Transverse colon (tissue), 4 donors: ENCODE measurements around the gene GSTT2. TPM values are rescaled to one million over a fixed set of nuclear protein-coding genes. Genes with fewer than 3 reads are reported as not detected.
"Not testable (repeated sequence)": the region's sequence is repeated elsewhere in the genome, so short reads cannot be mapped to it uniquely, and the experiment has no call there.

ENCODE experiments used
- DNase-seq: peaks from one replicate; pipeline ENCODE4 v3.0.0-alpha.2; 2019
- H3K27ac ChIP-seq, 4 donors: fragments of 200-600 bp; sonication (generic); 2 replicates each; pipeline ENCODE4 v1.5.1; 2016 to 2018; ENCODE audit warnings: inconsistent platforms in 4 of 4
- H3K27me3 ChIP-seq: fragments of 200-600 bp; sonication (generic); 2 replicates; pipeline ENCODE4 v1.5.1; 2017; ENCODE audit warnings: inconsistent platforms
- H3K36me3 ChIP-seq, 4 donors: fragments of 200-600 bp; sonication (generic); 2 replicates each; pipeline ENCODE4 v1.5.1; 2017 to 2019; ENCODE audit warnings: inconsistent platforms in 4 of 4
- H3K4me1 ChIP-seq, 4 donors: fragments of 200-600 bp; sonication (generic); 2 replicates each; pipeline ENCODE4 v1.5.1; 2017 to 2020; ENCODE audit warnings: inconsistent platforms in 4 of 4
- H3K4me3 ChIP-seq, 4 donors: fragments of 200-600 bp; sonication (generic); 1 replicate in 1 of 4; 2 replicates in 3 of 4; pipeline versions ENCODE4 v1.5.1 to v1.6.1; 2017 to 2019; ENCODE audit warnings: inconsistent platforms in 4 of 4
- H3K9me3 ChIP-seq, 2 donors: fragments of 200-600 bp; sonication (generic); 2 replicates each; pipeline ENCODE4 v1.5.1; 2017 to 2019; ENCODE audit warnings: inconsistent platforms in 2 of 2
- CTCF ChIP-seq, 5 experiments: fragments of 200-600 bp in 3 of 5; fragments of 450-650 bp in 2 of 5; sonication (generic) in 3 of 5; IDR thresholded peaks; 1 replicate in 2 of 5; 2 replicates in 3 of 5; pipeline ENCODE4 v1.5.1; 2016 to 2017; ENCODE audit warnings: antibody characterized with exemption in 5 of 5, inconsistent platforms in 3 of 5, mild to moderate bottlenecking in 2 of 5, moderate library complexity in 1 of 5
- EP300 ChIP-seq: sonication (generic); formaldehyde crosslinking; IDR thresholded peaks from one replicate; pipeline ENCODE4 v1.6.1; 2017; ENCODE audit warnings: antibody characterized with exemption, low read depth
- POLR2A ChIP-seq: fragments of 450-650 bp; IDR thresholded peaks from one replicate; pipeline ENCODE4 v1.6.1; 2016; ENCODE audit warnings: antibody characterized with exemption, mild to moderate bottlenecking, moderate library complexity
- POLR2AphosphoS5 ChIP-seq, 3 donors: sonication (generic); formaldehyde crosslinking; IDR thresholded peaks; one replicate each; pipeline ENCODE4 v1.6.1; 2016; ENCODE audit warnings: antibody characterized with exemption in 3 of 3
- WGBS, 2 donors: methylation state at CpG; one replicate each; pipeline ENCODE4 v1.1.5; 2018; ENCODE audit warnings: low coverage in 1 of 2; 5-methylcytosine and 5-hydroxymethylcytosine counted together
- in situ Hi-C, 4 donors: fragments of 200-750 bp; cut with MboI; loops; one replicate each; pipeline versions ENCODE4 v1.15.0 to v1.15.1; 2017; ENCODE audit warnings: low sequenced_read_pairs in 3 of 4, low pct_ligation_motif_present in 1 of 4, low pct_unique_long_range_greater_than_20kb in 1 of 4
- intact Hi-C: fragments of 100-400 bp; cut with DNase I; formaldehyde crosslinking; loops from one replicate; pipeline ENCODE4 v1.15.1; 2023; ENCODE audit warnings: low total_unique reads
- total RNA-seq, 4 donors: library from RNA; depleted of rRNA; stranded (reverse); fragments of >200 nt; gene quantifications; one replicate each; pipeline ENCODE4 v1.1.0, GENCODE V29; 2016

Gene GSTT2
- total RNA-seq, 4 donors from 2014 or later = 0.41 to 7.0 TPM; not detected in 2

- Histone ChIP-seq H3K27me3 (no peaks in the 10 kb centered on the region), H3K4me3 (no peak overlapping the region), H3K27ac (no peak overlapping the region), H3K9me3 (no peaks in the 10 kb centered on the region), H3K4me1 (no peaks in the 10 kb centered on the region), H3K36me3 (no peaks in the 10 kb centered on the region)
- 60 to 79% methylated on average over 3 of the region's 3 CpGs for WGBS, 2 donors
- in situ Hi-C loops (no loop called here), intact Hi-C loops (no loop called here)
- TF ChIP-seq POLR2AphosphoS5 (IDR thresholded peaks at IDR 0.05) (no peak), POLR2A (no peak), CTCF (IDR thresholded peaks at IDR 0.05) (no peak), EP300 (no peak)
- no peak for DNase-seq
These were observed 17.2 kb downstream of the GSTT2 start for GRCh38 chr22:23997092-23997491.

- intact Hi-C loops, DNase-seq, H3K27me3 ChIP-seq, in situ Hi-C loops, H3K9me3 ChIP-seq, H3K4me1 ChIP-seq, H3K27ac ChIP-seq, H3K36me3 ChIP-seq, H3K4me3 ChIP-seq: not testable (repeated sequence)
- WGBS, 2 donors = 40 to 81% methylated on average over 1 to 7 of the region's 7 CpGs
These were observed 19.8 kb downstream of the GSTT2 start for GRCh38 chr22:23999779-24000178.

GRCh38 chr22:24001314-24001713 is 21.4 kb downstream of the GSTT2 start:
- 86% methylated on average over 9 of the region's 9 CpGs; no CpG with 5 or more reads in 1 of the 2 donors for WGBS, 2 donors
- no peak overlapping the region for H3K27ac ChIP-seq
- in situ Hi-C loops = no loop called here
- no peaks in the 10 kb centered on the region for H3K4me1 ChIP-seq
- H3K9me3 ChIP-seq = no peaks in the 10 kb centered on the region
- DNase-seq = no peak
- intact Hi-C loops = no loop called here
- no peak for TF ChIP-seq CTCF (IDR thresholded peaks at IDR 0.05)
- no peak overlapping the region for H3K4me3 ChIP-seq
- no peaks in the 10 kb centered on the region for H3K27me3 ChIP-seq
- H3K36me3 ChIP-seq = no peaks in the 10 kb centered on the region

GRCh38 chr22:24002272-24002671 is 22.3 kb downstream of the GSTT2 start:
- H3K4me3 ChIP-seq = no peak overlapping the region
- DNase-seq = no peak
- H3K27ac ChIP-seq = no peak overlapping the region
- no peaks in the 10 kb centered on the region for H3K27me3 ChIP-seq
- in situ Hi-C loops (no loop called here), intact Hi-C loops (no loop called here)
- TF ChIP-seq CTCF (IDR thresholded peaks at IDR 0.05) = no peak
- TF ChIP-seq POLR2A = no peak
- no peak for TF ChIP-seq EP300
- no peaks in the 10 kb centered on the region for H3K36me3 ChIP-seq
- 86% methylated on average over 10 of the region's 10 CpGs; no CpG with 5 or more reads in 1 of the 2 donors for WGBS, 2 donors
- H3K4me1 ChIP-seq = no peaks in the 10 kb centered on the region
- no peaks in the 10 kb centered on the region for H3K9me3 ChIP-seq

- H3K27me3 ChIP-seq = no peaks in the 10 kb centered on the region
- H3K36me3 ChIP-seq = no peaks in the 10 kb centered on the region
- TF ChIP-seq EP300 = no peak
- no peak for TF ChIP-seq CTCF (IDR thresholded peaks at IDR 0.05)
- no peak for TF ChIP-seq POLR2AphosphoS5 (IDR thresholded peaks at IDR 0.05)
- no peak for TF ChIP-seq POLR2A
- H3K9me3 ChIP-seq = no peaks in the 10 kb centered on the region
- intact Hi-C loops = no loop called here
- no peak overlapping the region for H3K4me3 ChIP-seq
- H3K4me1 ChIP-seq = no peaks in the 10 kb centered on the region
- no peak for DNase-seq
- in situ Hi-C loops = no loop called here
- H3K27ac ChIP-seq = no peak overlapping the region
- WGBS, 2 donors = 57 to 58% methylated on average over 2 to 5 of the region's 5 CpGs
These were observed 22.9 kb downstream of the GSTT2 start for GRCh38 chr22:24002851-24003250.
